GM19468 (cell line): ENCODE data around the gene ZNF41.
A peak's percentile ranks its signal among the peaks of the same experiment; 100 is the strongest.
"Not testable (repeated sequence)": the region's sequence is repeated elsewhere in the genome, so short reads cannot be mapped to it uniquely, and the experiment has no call there.

Source experiments
- ATAC-seq: cut with Tn5 transposase; IDR thresholded peaks from one replicate; pipeline ENCODE4 v1.9.1; 2021; ENCODE audit warnings: mild to moderate bottlenecking, moderate library complexity, moderate number of reproducible peaks; ENCODE audit not compliant: unreplicated experiment; ENCODE audit errors: extremely low read depth

Gene ZNF41

DNA sequence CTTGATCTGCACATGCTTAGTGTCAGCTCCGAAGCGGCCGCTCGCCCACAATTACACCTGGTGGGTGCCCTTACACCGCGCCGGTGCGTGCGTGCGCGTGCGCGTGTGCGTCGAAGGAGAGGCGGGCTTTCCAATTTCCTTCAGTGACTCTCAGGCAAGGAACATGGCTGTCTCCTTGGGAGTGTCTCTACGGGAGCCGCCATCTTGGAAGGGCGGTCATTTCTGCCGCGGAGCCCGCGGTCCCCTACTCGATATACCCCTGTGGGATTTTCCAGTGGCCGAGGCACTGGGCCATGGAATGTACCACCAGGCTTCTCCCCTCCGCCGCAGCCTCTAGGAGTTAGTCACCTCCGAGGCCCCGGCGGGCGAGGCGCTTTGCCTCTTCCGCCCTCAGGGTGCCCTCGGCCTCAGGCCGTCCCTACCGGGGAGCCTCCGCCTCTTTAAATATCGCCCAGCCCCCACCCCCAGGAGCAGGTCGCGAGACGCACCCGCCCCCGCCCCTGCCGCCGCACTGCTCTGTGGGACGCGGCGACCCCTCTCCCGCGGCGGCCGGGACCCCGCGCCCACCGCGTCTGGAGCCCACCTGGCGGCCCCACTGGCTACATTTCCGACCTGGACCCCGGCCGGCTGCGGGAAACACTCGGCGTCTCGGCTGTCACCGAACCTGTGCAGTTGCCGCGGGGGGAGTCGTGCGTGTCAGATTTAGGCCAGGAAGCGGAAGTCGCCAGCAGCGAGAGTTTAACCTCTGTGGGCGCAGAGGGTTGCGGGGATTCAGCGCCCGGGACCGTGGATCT, at the start of gene ZNF41:
Gene ZNF41, minus strand, starts transcription at position 711 of the 794 bp plus-strand sequence. CDS start 15,741 bp downstream, outside the sequence.
- peak; percentile 71 for ATAC-seq

- ATAC-seq: no peak
Observed at GRCh38 chrX:47530049-47530448, 47.0 kb upstream of the ZNF41 start.

GRCh38 chrX:47529548-47529947, 46.5 kb upstream of the ZNF41 start:
- ATAC-seq: no peak

- ATAC-seq: no peak
Observed at GRCh38 chrX:47523713-47524166, 40.7 kb upstream of the ZNF41 start.

GRCh38 chrX:47523297-47523696, 40.3 kb upstream of the ZNF41 start:
- peak; percentile 89 for ATAC-seq

DNA sequence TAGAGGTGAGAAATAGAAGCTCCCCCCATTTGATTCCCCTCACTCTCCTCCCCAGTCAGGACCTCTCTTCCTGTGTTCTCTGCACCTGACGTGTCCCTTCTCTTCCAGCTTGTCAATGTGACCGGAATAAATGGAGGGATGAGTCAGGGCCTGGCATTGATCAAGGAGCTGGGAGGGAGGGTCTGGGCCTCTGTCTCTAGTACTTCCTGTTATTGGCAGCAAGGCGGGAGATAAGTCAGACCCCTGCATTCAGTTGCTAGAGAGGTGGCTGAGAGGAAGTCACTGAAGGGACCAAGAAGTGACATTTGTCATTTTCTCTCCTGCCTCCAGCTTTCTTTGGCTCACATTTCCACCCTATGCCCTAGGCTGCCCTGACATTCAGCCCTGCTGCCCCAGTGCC, 35.1 kb upstream of the ZNF41 start:
- no peak for ATAC-seq

DNA sequence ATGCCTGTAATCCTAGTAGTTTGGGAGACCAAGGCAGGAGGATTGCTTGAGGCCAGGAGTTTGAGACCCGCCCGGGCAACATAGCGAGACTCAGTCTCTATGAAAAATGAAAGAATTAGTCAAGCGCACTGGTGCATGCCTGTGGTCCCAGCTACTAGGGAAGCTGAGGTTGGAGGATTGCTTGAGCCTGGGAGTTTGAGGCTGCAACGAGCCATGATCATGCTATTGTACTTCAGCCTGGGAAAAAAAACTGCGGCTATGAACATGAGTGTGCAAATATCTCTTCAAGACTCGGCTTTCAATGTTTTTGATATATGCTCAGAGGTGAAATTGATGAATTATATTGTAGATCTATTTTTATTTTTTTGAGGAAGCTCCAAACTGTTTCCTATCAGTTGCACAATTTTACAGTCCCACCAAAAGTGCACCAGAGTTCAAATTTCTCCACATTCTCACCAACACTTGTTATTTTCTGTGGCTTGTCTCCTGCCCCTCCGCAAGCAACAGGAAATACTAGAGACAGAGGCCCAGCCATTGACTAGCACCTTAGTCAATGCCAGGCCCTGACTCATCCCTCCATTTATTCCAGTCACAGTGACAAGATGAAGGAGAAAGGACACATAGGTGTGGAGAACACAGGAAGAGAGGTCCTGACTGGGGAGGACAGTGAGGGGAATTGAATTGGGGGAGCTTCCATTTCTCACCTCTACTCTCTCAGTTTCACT, 33.1 kb upstream of the ZNF41 start:
- no peak for ATAC-seq

DNA sequence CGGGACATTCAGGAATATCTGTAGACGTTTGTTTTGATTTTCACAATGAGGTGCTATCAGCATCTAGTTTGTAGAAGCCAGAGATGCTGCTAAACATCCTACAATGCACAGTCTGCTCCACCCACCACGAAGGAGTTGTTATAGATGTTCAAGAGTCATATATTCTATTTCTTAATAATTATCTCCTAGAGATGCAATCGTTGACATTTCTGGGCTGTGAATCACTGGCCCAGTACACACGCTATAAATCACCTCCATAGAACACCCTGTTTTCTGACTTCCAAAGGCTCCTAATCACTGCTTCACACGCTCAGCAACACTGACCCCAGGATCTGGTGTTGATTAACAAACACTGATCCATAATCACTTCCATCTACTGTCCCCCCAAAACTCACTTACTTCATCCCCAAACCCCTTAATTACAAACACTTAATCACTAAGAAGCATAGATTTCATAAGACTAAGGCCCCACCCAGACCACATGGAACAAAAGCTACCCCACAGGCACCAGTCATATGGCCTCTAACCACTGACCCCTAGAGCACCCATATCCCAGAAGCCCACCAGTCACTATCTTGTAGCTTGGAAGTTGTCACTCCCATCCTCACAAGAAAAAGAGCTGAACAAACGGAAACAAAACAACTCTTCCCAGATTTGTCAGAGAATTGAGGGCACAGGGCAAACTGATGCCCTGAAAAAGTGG, 31.7 kb upstream of the ZNF41 start:
- ATAC-seq: no peak

- ATAC-seq: peak; percentile 29
Observed at GRCh38 chrX:47513034-47513965, 30.3 kb upstream of the ZNF41 start.

- not testable (repeated sequence) for ATAC-seq
Observed at GRCh38 chrX:47512383-47512782, 29.4 kb upstream of the ZNF41 start.

DNA sequence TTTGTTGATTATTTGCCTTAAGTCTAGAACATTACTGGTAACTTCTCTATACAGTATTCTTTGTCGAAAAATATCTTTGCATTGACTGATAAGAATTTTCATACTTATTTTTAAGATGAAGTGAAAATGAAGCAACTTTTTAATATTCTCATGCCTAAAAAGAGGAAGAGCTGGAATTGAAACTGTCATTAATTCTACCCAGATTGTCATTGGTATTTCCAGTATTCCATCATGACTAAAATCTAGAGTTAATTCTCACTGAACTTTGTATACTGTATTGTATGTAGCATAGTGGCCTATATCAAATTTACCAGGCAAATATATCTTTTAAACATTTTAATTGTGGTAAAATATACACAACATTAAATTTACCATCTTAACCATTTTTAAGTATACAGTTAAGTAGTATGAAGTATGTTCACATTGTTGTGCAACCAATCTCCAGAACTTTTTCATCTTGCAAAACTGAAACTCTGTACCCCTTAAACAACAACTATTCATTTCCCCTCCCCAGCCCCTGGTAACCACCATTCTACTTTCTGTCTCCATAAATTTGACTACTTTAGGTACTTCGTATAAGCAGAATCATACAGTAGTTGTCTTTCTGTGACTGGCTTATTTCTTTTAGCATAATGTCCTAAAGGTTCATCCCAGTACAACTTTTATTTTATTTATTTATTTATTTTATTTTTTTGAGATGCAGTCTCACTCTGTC, 24.3 kb upstream of the ZNF41 start:
- no peak for ATAC-seq

GRCh38 chrX:47503151-47503550, 20.1 kb upstream of the ZNF41 start:
- no peak for ATAC-seq

DNA sequence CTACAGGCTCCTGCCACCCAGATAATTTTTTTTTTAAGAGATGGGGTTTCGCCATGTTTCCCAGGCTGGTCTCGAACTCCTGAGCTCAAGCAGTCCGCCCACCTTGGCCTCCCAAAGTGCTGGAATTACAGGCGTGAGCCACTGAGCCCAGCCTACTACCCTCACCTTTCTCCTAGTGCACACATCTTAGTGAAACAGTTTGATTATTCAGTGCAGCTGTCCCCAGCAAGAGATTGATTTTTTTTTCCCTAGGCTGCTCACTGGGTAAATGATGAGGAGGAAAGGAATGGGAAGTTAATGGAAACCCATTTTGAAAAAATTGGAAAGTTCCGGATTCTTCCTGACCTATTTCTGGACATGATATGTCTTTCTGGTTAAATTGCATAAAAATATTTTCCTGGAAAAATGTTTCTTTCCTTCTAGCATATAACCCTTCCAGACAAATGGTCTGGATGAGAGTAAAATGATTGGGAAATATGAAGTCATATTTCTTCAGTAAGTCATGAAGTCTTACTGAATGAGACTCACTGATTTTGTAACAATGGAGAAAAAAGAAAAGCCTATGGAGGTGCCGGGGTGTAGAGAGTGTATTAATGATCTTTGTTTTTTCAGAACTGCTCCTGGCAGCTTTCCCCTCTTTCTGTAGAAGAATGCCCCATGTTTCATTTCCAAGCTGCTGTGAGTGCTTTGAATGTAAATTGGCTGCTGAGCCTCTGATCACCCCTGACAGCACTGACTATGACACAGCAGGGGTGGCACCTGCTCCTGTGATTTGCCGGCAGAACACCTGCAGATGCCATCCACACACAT, 19.5 kb upstream of the ZNF41 start:
- ATAC-seq: no peak

GRCh38 chrX:47501226-47502074, 18.4 kb upstream of the ZNF41 start:
- ATAC-seq: no peak

DNA sequence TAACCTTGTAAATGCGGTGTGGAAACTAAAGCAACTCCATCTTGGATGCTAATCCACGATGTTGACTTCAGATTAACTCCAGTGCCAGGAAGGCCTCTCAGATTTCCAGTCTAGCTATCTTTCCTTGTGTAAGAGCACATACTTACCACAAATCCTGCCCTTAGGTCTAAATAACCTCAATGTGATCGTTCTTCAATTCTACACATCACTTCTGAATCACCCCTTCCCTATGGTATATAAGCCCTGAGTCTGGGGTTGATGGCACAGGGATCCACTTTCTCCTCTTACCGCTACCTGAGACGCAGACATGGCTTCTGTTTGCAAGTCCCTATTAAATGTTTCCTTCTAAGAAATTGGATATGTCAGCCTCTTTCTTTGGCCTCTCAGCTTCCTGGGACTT, 17.5 kb upstream of the ZNF41 start:
- ATAC-seq: no peak

- no peak for ATAC-seq
Observed at GRCh38 chrX:47499293-47499692, 16.3 kb upstream of the ZNF41 start.

DNA sequence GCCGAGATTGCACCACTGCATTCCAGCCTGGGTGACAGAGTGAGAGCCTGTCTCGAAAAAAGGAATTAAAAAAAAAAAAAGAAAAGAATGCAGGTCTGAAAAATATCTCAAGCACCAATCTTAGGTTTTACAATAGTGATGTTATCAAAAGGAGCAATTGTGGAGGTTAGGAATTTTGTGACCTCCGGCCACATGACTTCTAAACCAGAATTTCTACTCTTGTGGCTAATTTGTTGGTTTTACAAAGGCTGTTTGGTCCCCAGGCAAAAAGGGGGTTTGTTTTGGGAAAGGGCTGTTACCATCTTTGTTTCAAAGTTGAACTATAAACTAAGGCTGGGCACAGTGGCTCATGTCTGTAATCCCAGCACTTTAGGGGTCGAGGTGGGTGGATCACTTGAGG, 15.4 kb upstream of the ZNF41 start:
- no peak for ATAC-seq
